Prostate gland (tissue), 2 donors: Measurements from ENCODE around the gene AMBP.

Source experiments
- CTCF ChIP-seq, 4 experiments: fragments of 200-600 bp in 2 of 4; fragments of 450-650 bp in 2 of 4; sonication (generic) in 2 of 4; IDR thresholded peaks; 1 replicate in 3 of 4; 2 replicates in 1 of 4; pipeline ENCODE4 v1.5.1; 2016 to 2019; ENCODE audit warnings: antibody characterized with exemption in 4 of 4, mild to moderate bottlenecking in 2 of 4, moderate library complexity in 2 of 4
- POLR2A ChIP-seq: fragments of 450-650 bp; IDR thresholded peaks from one replicate; pipeline ENCODE4 v1.6.1; 2016; ENCODE audit warnings: antibody characterized with exemption, mild to moderate bottlenecking
- POLR2AphosphoS5 ChIP-seq: sonication (generic); formaldehyde crosslinking; IDR thresholded peaks from one replicate; pipeline ENCODE4 v1.6.1; 2017; ENCODE audit warnings: antibody characterized with exemption

- TF ChIP-seq CTCF (IDR thresholded peaks at IDR 0.05) (no peak), POLR2A (no peak), POLR2AphosphoS5 (no peak)
Measured at GRCh38 chr9:114077162-114077837, 800 bp downstream of the AMBP start.
